Lower leg skin (tissue), 4 donors: ENCODE results near the gene LRRFIP1. TPM values are rescaled to one million over a fixed set of nuclear protein-coding genes. Genes with fewer than 3 reads are reported as not detected.
"Not testable (repeated sequence)": the region's sequence is repeated elsewhere in the genome, so short reads cannot be mapped to it uniquely, and the experiment has no call there.

Experiments used
- DNase-seq, 2 donors: peaks; one replicate each; pipeline ENCODE4 v3.0.0-alpha.2; 2019; ENCODE audit warnings: low spot score in 2 of 2
- H3K4me3 ChIP-seq: fragments of 200-600 bp; sonication (generic); 2 replicates; pipeline ENCODE4 v1.5.1; 2017; ENCODE audit warnings: mild to moderate bottlenecking, low read depth; ENCODE audit not compliant: poor library complexity, severe bottlenecking
- CTCF ChIP-seq, 3 donors: fragments of 450-650 bp; IDR thresholded peaks; one replicate each; pipeline ENCODE4 v1.5.1; 2016; ENCODE audit warnings: antibody characterized with exemption in 3 of 3, mild to moderate bottlenecking in 3 of 3, moderate library complexity in 2 of 3
- POLR2A ChIP-seq, 2 donors: fragments of 450-650 bp; IDR thresholded peaks; one replicate each; pipeline ENCODE4 v1.6.1; 2016 to 2017; ENCODE audit warnings: antibody characterized with exemption in 2 of 2, mild to moderate bottlenecking in 1 of 2, moderate library complexity in 1 of 2
- WGBS, 2 donors: methylation state at CpG; one replicate each; pipeline ENCODE4 v1.1.5; 2018; 5-methylcytosine and 5-hydroxymethylcytosine counted together
- intact Hi-C: fragments of 100-400 bp; cut with DNase I; formaldehyde crosslinking; loops from one replicate; pipeline ENCODE4 v1.15.0; 2023; ENCODE audit warnings: low total_unique reads
- total RNA-seq, 4 donors: library from RNA; depleted of rRNA; stranded (reverse); fragments of >200 nt; gene quantifications; one replicate each; pipeline ENCODE4 v1.1.0, GENCODE V29; 2016

The LRRFIP1 gene
- total RNA-seq, 4 donors from 2014 or later, result 45.5 to 88.0 (median 67.5) TPM

- TF ChIP-seq POLR2A (IDR thresholded peaks at IDR 0.05) (no peak), CTCF (IDR thresholded peaks at IDR 0.05) (no peak)
- no peak overlapping the region for H3K4me3 ChIP-seq
- WGBS, 2 donors, result 87 to 90% methylated on average over 3 of the region's 3 CpGs
- DNase-seq, result no peak
- intact Hi-C loops, result no loop called here
Measured at GRCh38 chr2:237772513-237772912, 145.1 kb downstream of the LRRFIP1 start.

- 88 to 90% methylated on average over 15 of the region's 15 CpGs for WGBS, 2 donors
- intact Hi-C loops, result no loop called here
- no peak for DNase-seq
- no peak for TF ChIP-seq CTCF (IDR thresholded peaks at IDR 0.05)
- no peak for TF ChIP-seq POLR2A (IDR thresholded peaks at IDR 0.05)
- no peak overlapping the region for H3K4me3 ChIP-seq
Measured at GRCh38 chr2:237773826-237774225, 146.4 kb downstream of the LRRFIP1 start.

GRCh38 chr2:237774811-237775553 is 147.6 kb downstream of the LRRFIP1 start:
- 82 to 84% methylated on average over 13 of the region's 13 CpGs for WGBS, 2 donors
- TF ChIP-seq POLR2A (IDR thresholded peaks at IDR 0.05) (no peak), CTCF (IDR thresholded peaks at IDR 0.05) (no peak)
- DNase-seq, result peak in 1 of 2 donors; percentile 31
- intact Hi-C loops, result no loop called here
- no peak overlapping the region for H3K4me3 ChIP-seq

GRCh38 chr2:237779521-237779920 is 152.1 kb downstream of the LRRFIP1 start:
- TF ChIP-seq CTCF (IDR thresholded peaks at IDR 0.05) (no peak), POLR2A (IDR thresholded peaks at IDR 0.05) (no peak)
- no peak overlapping the region for H3K4me3 ChIP-seq
- intact Hi-C loops, result no loop called here
- 91 to 94% methylated on average over 14 of the region's 14 CpGs for WGBS, 2 donors
- no peak for DNase-seq

- intact Hi-C loops, result no loop called here
- WGBS, 2 donors, result 65 to 85% methylated on average over 7 of the region's 7 CpGs
- no peak overlapping the region for H3K4me3 ChIP-seq
- TF ChIP-seq POLR2A (IDR thresholded peaks at IDR 0.05) (no peak), CTCF (IDR thresholded peaks at IDR 0.05) (no peak)
- DNase-seq, result no peak
Measured at GRCh38 chr2:237782181-237782580, 154.8 kb downstream of the LRRFIP1 start.

GRCh38 chr2:237783678-237784077 is 156.3 kb downstream of the LRRFIP1 start:
- intact Hi-C loops, DNase-seq, H3K4me3 ChIP-seq: not testable (repeated sequence)
- WGBS, 2 donors, result 91 to 92% methylated on average over 4 of the region's 5 CpGs
